Heart left ventricle (tissue), 16 donors: ENCODE data around the gene MYO5C. TPM values are rescaled to one million over a fixed set of nuclear protein-coding genes. Genes with fewer than 3 reads are reported as not detected.

Experiments used
- ATAC-seq, 4 donors: fragments of 200-7000 bp; cut with Tn5 transposase; one replicate each; pipeline ENCODE4 v1.9.1; 2020 to 2022; ENCODE audit warnings: moderate library complexity in 4 of 4, mild to moderate bottlenecking in 3 of 4, moderate number of reproducible peaks in 1 of 4
- DNase-seq, 5 donors: peaks; one replicate each; pipeline ENCODE4 v3.0.0-alpha.2; 2020
- H3K27ac ChIP-seq, 12 donors: fragments of 200-600 bp; sonication (generic) in 4 of 12; one replicate each; pipeline versions ENCODE4 v1.5.0 to v1.8.0; 2016 to 2022; ENCODE audit warnings: mild to moderate bottlenecking in 2 of 12
- H3K27me3 ChIP-seq, 9 donors: fragments of 200-600 bp; sonication (generic) in 2 of 9; one replicate each; pipeline versions ENCODE4 v1.5.1 to v1.8.0; 2016 to 2022; ENCODE audit warnings: mild to moderate bottlenecking in 3 of 9
- H3K36me3 ChIP-seq, 9 donors: fragments of 200-600 bp; sonication (generic) in 2 of 9; one replicate each; pipeline versions ENCODE4 v1.5.0 to v1.8.0; 2018 to 2022; ENCODE audit warnings: mild to moderate bottlenecking in 2 of 9
- H3K4me1 ChIP-seq, 12 donors: fragments of 200-600 bp; sonication (generic) in 4 of 12; one replicate each; pipeline versions ENCODE4 v1.5.0 to v1.8.0; 2016 to 2022; ENCODE audit warnings: mild to moderate bottlenecking in 3 of 12
- H3K4me3 ChIP-seq, 12 donors: fragments of 200-600 bp; sonication (generic) in 4 of 12; one replicate each; pipeline versions ENCODE4 v1.5.0 to v1.8.0; 2017 to 2022; ENCODE audit warnings: mild to moderate bottlenecking in 9 of 12, moderate library complexity in 4 of 12
- H3K9me3 ChIP-seq, 12 donors: fragments of 200-600 bp; sonication (generic) in 4 of 12; one replicate each; pipeline versions ENCODE4 v1.5.0 to v1.8.0; 2016 to 2022; ENCODE audit warnings: mild to moderate bottlenecking in 1 of 12
- CTCF ChIP-seq, 12 donors: fragments of 200-600 bp; sonication (generic) in 4 of 12; IDR thresholded peaks; one replicate each; pipeline versions ENCODE4 v1.5.0 to v1.8.0; 2018 to 2022; ENCODE audit warnings: antibody characterized with exemption in 12 of 12, mild to moderate bottlenecking in 5 of 12
- POLR2A ChIP-seq, 2 donors: fragments of 450-650 bp; IDR thresholded peaks; one replicate each; pipeline ENCODE4 v1.6.1; 2017; ENCODE audit warnings: antibody characterized with exemption in 2 of 2, mild to moderate bottlenecking in 2 of 2, moderate library complexity in 2 of 2
- WGBS, 4 donors: extraction: QIAGEN DNeasy Blood & Tissue Kit in 2 of 4; methylation state at CpG; one replicate each; pipeline versions ENCODE4 v1.1.5 to v1.1.7; 2013 to 2018; 5-methylcytosine and 5-hydroxymethylcytosine counted together
- intact Hi-C, 10 donors: fragments of 100-400 bp; cut with DNase I; formaldehyde crosslinking; loops; one replicate each; pipeline versions ENCODE4 v1.11.1 to v1.14.2; 2022
- polyA plus RNA-seq, 2 donors: library from polyadenylated mRNA; stranded (reverse); fragments of 200-250 nt; gene quantifications; one replicate each; pipeline ENCODE4 v1.2.3, GENCODE V29; 2013
- total RNA-seq, 9 donors: library from RNA; depleted of rRNA in 2 of 9; stranded (reverse); fragments of >200 nt in 2 of 9; fragmentation: NEBNext Ultra II Directional in 3 of 9; extraction: Animal tissue kit (Norgen Biotek cat#: 25700) in 3 of 9; gene quantifications; one replicate each; pipeline versions ENCODE4 v1.1.0 to v1.2.4, GENCODE V29; 2016 to 2023
- donor health status: ischemic (EF 13 %, LVEDD 7.1; RV severe dilation, severe dysfunction).
- donor health status: healthy with polysubstance abuse.
- donor health status: DM: no; HTN: yes; CAD: no.
- donor health status: DM: no; HTN: no; CAD: no.
- donor health status: ischemic (EF 25% LVEDD 6.9; RV normal size, moderate dysfunction).
- donor health status: ischemic (EF 25% LVEDD 5.7; RV mildly dilated, moderate dysfunction).
- donor health status: healthy.
- donor health status: DM: yes; HTN: yes; CAD: no.
- donor health status: ischemic (EF 35%, LVEDD 5.7; RV mildly dilated, moderate dysfunction).
- donor health status: nonischemic (EF 11% LVEDD 7.7; RV severe dilation, severe dysfunction).
- donor health status: DM: yes; HTN: yes; CAD: no.
- donor health status: PGD.
- donor health status: ischemic (EF 29% LVEDD 5.4; RV normal size, mild dysfunction).
- donor health status: nonischemic (EF 23%, LVEDD 6.1; RV moderate dilation, normal function).

Gene MYO5C
- total and polyA plus RNA-seq, 11 donors = 0.89 to 7.2 (median 2.3) TPM

GRCh38 chr15:52324109-52324508 lies 28.5 kb upstream of the MYO5C start:
- Histone ChIP-seq H3K4me1 (peaks cover 0 to under 1% (median 0%) of the 10 kb centered on the region in 12 donors), H3K4me3 (no peak overlapping the region), H3K27me3 (no peaks in the 10 kb centered on the region), H3K27ac (no peak overlapping the region), H3K9me3 (no peaks in the 10 kb centered on the region), H3K36me3 (peaks cover 0 to 98% (median 43%) of the 10 kb centered on the region in 9 donors)
- DNase-seq = no peak
- 13 to 38% (median 31%) methylated on average over 1 of the region's 1 CpG for WGBS, 4 donors
- no peak for ATAC-seq
- TF ChIP-seq POLR2A (IDR thresholded peaks at IDR 0.05) = no peak
- TF ChIP-seq CTCF (IDR thresholded peaks at IDR 0.05) = no peak
- intact Hi-C loops = loop anchor here in 1 of 10 donors (10.0 kb wide), 1 partner anchor 411 kb away; no protein-coding TSS in a partner anchor

GRCh38 chr15:52318729-52319500 lies 23.3 kb upstream of the MYO5C start:
- H3K4me1 ChIP-seq = peaks cover 0 to 5% (median 0%) of the 10 kb centered on the region in 12 donors
- H3K27ac ChIP-seq = no peak overlapping the region
- no peak for TF ChIP-seq CTCF (IDR thresholded peaks at IDR 0.05)
- no peak for TF ChIP-seq POLR2A (IDR thresholded peaks at IDR 0.05)
- peak; percentile 89 to 93 (median 92) for ATAC-seq
- peak; percentile 59 to 79 (median 70) for DNase-seq
- no peak overlapping the region for H3K4me3 ChIP-seq
- H3K36me3 ChIP-seq = peaks cover 0 to 98% (median 55%) of the 10 kb centered on the region in 9 donors
- H3K27me3 ChIP-seq = no peaks in the 10 kb centered on the region
- 75 to 81% (median 80%) methylated on average over 9 to 13 of the region's 13 CpGs for WGBS, 4 donors
- H3K9me3 ChIP-seq = no peaks in the 10 kb centered on the region
- intact Hi-C loops = no loop called here

DNA sequence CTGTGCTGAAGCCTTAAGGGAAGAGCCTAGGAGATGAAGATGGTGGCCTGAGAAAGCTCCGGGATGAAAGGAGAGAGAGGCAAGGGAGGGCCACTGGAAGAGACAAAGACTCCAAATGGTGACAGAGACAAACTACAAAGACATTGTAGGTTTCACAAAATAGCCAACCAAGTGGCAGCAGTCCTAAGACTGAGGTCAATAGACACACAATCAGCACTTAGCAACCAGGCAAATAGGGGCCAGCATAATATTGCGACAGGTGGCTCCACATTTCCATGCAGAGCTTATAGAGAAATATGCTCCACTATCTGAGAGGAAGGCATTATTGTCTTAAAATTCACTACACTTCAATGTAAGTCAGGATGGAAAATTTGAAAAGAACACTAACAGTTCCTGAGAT lies 22.1 kb upstream of the MYO5C start:
- no peaks in the 10 kb centered on the region for H3K27me3 ChIP-seq
- no peak for DNase-seq
- H3K9me3 ChIP-seq = no peaks in the 10 kb centered on the region
- ATAC-seq = no peak
- H3K4me3 ChIP-seq = no peak overlapping the region
- H3K36me3 ChIP-seq = peaks cover 0 to 98% (median 58%) of the 10 kb centered on the region in 9 donors
- 93 to 97% (median 96%) methylated on average over 2 of the region's 2 CpGs for WGBS, 4 donors
- intact Hi-C loops = no loop called here
- H3K27ac ChIP-seq = no peak overlapping the region
- H3K4me1 ChIP-seq = peaks cover 0 to 5% (median 0%) of the 10 kb centered on the region in 12 donors
- no peak for TF ChIP-seq POLR2A (IDR thresholded peaks at IDR 0.05)
- no peak for TF ChIP-seq CTCF (IDR thresholded peaks at IDR 0.05)

- Histone ChIP-seq H3K4me3 (no peak overlapping the region), H3K36me3 (peaks cover 0 to 98% (median 60%) of the 10 kb centered on the region in 9 donors), H3K9me3 (no peaks in the 10 kb centered on the region), H3K27me3 (no peaks in the 10 kb centered on the region), H3K27ac (no peak overlapping the region), H3K4me1 (peaks cover 0 to 5% (median 0%) of the 10 kb centered on the region in 12 donors)
- ATAC-seq (no peak), DNase-seq (no peak)
- intact Hi-C loops = no loop called here
- TF ChIP-seq POLR2A (IDR thresholded peaks at IDR 0.05) = no peak
- no peak for TF ChIP-seq CTCF (IDR thresholded peaks at IDR 0.05)
- WGBS, 4 donors = 86 to 98% (median 97%) methylated on average over 2 of the region's 2 CpGs
These were observed 21.4 kb upstream of the MYO5C start for GRCh38 chr15:52317022-52317421.
